H1 (cell line): ENCODE measurements around the gene MBP.

Experiments
- EP300 ChIP-seq, 2 experiments: IDR thresholded peaks; 1 replicate in 1 of 2; 2 replicates in 1 of 2; pipeline ENCODE4 v1.6.1; 2011 to 2012; ENCODE audit warnings: low read depth in 2 of 2, low read length in 2 of 2, mild to moderate bottlenecking in 2 of 2, borderline replicate concordance in 1 of 2, inconsistent platforms in 1 of 2, moderate library complexity in 1 of 2
- EZH2 ChIP-seq: fragments of 200-600 bp; sonication (generic); IDR thresholded peaks from 2 replicates; pipeline ENCODE4 v1.7.1; 2012; ENCODE audit warnings: low read depth, mild to moderate bottlenecking, moderate library complexity, low read length, inconsistent platforms; ENCODE audit not compliant: severe bottlenecking
- FOSL1 ChIP-seq: IDR thresholded peaks from 2 replicates; pipeline ENCODE4 v1.6.1; 2011; ENCODE audit warnings: mild to moderate bottlenecking, low read depth, low read length, moderate library complexity; ENCODE audit not compliant: insufficient read depth
- KDM5A ChIP-seq: fragments of 200-600 bp; IDR thresholded peaks from 2 replicates; pipeline ENCODE4 v1.7.1; 2012; ENCODE audit warnings: mild to moderate bottlenecking, low read length, inconsistent platforms, mixed read lengths
- POLR2A ChIP-seq, 2 experiments: IDR thresholded peaks; 1 replicate in 1 of 2; 2 replicates in 1 of 2; pipeline ENCODE4 v1.6.1; 2011; ENCODE audit warnings: low read depth in 2 of 2, low read length in 2 of 2, mild to moderate bottlenecking in 2 of 2; ENCODE audit errors: control extremely low read depth in 1 of 2
- RAD21 ChIP-seq, 2 experiments: IDR thresholded peaks in 1 of 2; conservative IDR thresholded peaks in 1 of 2; 2 replicates each; pipeline ENCODE4 v1.6.1; 2011; ENCODE audit warnings: low read depth in 2 of 2, low read length in 2 of 2, improper control_type of control experiment in 1 of 2, inconsistent platforms in 1 of 2, mild to moderate bottlenecking in 1 of 2, moderate library complexity in 1 of 2
- SP2 ChIP-seq: IDR thresholded peaks from 2 replicates; pipeline ENCODE4 v1.6.1; 2012; ENCODE audit warnings: mild to moderate bottlenecking, low read length, inconsistent platforms
- SUZ12 ChIP-seq: fragments of 200-600 bp; sonication (generic); IDR thresholded peaks from 2 replicates; pipeline ENCODE4 v1.6.1; 2012; ENCODE audit warnings: mild to moderate bottlenecking, inconsistent platforms, low read length, moderate library complexity, mixed read lengths
- TBP ChIP-seq: IDR thresholded peaks from 2 replicates; pipeline ENCODE4 v1.6.1; 2011; ENCODE audit warnings: low read depth, low read length, improper control_type of control experiment
- TCF12 ChIP-seq: IDR thresholded peaks from 2 replicates; pipeline ENCODE4 v1.6.1; 2011; ENCODE audit warnings: low read depth, mild to moderate bottlenecking, low read length
- TEAD4 ChIP-seq: IDR thresholded peaks from 2 replicates; pipeline ENCODE4 v1.6.1; 2012; ENCODE audit warnings: low read depth, low read length, inconsistent platforms, mixed read lengths
- TF ChIP-seq, protein P1 (sequence below): IDR thresholded peaks from 2 replicates; pipeline ENCODE4 v1.6.1; 2012; ENCODE audit warnings: low read length, inconsistent platforms
- TF ChIP-seq, protein P2 (sequence below), 3 experiments: IDR thresholded peaks; 1 replicate in 2 of 3; 2 replicates in 1 of 3; pipeline versions ENCODE4 v1.5.1 to v1.6.1; 2011; ENCODE audit warnings: low read length in 3 of 3, mild to moderate bottlenecking in 3 of 3, inconsistent platforms in 2 of 3, low read depth in 1 of 3, moderate library complexity in 1 of 3; ENCODE audit not compliant: insufficient read depth in 1 of 3; ENCODE audit errors: control extremely low read depth in 1 of 3

GRCh38 chr18:77092104-77093066, 40.2 kb downstream of the MBP start:
- TF ChIP-seq EZH2 = no peak
- TF ChIP-seq, protein P1, sequence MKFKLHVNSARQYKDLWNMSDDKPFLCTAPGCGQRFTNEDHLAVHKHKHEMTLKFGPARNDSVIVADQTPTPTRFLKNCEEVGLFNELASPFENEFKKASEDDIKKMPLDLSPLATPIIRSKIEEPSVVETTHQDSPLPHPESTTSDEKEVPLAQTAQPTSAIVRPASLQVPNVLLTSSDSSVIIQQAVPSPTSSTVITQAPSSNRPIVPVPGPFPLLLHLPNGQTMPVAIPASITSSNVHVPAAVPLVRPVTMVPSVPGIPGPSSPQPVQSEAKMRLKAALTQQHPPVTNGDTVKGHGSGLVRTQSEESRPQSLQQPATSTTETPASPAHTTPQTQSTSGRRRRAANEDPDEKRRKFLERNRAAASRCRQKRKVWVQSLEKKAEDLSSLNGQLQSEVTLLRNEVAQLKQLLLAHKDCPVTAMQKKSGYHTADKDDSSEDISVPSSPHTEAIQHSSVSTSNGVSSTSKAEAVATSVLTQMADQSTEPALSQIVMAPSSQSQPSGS = no peak
- TF ChIP-seq, protein P2, sequence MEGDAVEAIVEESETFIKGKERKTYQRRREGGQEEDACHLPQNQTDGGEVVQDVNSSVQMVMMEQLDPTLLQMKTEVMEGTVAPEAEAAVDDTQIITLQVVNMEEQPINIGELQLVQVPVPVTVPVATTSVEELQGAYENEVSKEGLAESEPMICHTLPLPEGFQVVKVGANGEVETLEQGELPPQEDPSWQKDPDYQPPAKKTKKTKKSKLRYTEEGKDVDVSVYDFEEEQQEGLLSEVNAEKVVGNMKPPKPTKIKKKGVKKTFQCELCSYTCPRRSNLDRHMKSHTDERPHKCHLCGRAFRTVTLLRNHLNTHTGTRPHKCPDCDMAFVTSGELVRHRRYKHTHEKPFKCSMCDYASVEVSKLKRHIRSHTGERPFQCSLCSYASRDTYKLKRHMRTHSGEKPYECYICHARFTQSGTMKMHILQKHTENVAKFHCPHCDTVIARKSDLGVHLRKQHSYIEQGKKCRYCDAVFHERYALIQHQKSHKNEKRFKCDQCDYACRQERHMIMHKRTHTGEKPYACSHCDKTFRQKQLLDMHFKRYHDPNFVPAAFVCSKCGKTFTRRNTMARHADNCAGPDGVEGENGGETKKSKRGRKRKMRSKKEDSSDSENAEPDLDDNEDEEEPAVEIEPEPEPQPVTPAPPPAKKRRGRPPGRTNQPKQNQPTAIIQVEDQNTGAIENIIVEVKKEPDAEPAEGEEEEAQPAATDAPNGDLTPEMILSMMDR (IDR thresholded peaks at IDR 0.05; ENCODE audit: control extremely low read depth in 1 of 3, insufficient read depth in 1 of 3, low read depth in 1 of 3, low read length in 3 of 3) = no peak
- TF ChIP-seq POLR2A (IDR thresholded peaks at IDR 0.05; ENCODE audit: control extremely low read depth in 1 of 2, low read depth in 2 of 2, low read length in 2 of 2) = no peak
- TF ChIP-seq FOSL1 = no peak
- TF ChIP-seq TCF12 = no peak
- no peak for TF ChIP-seq TEAD4
- no peak for TF ChIP-seq TBP
- TF ChIP-seq SP2 = no peak
- no peak for TF ChIP-seq EP300 (IDR thresholded peaks at IDR 0.05; ENCODE audit: borderline replicate concordance in 1 of 2, low read depth in 2 of 2, low read length in 2 of 2)
- TF ChIP-seq SUZ12 = no peak
- no peak for TF ChIP-seq KDM5A
- TF ChIP-seq RAD21 (IDR thresholded peaks at IDR 0.05 in 1 of 2, conservative IDR thresholded peaks at IDR 0.05 in 1 of 2; ENCODE audit: low read depth in 2 of 2, low read length in 2 of 2) = no peak
